Loucy (cell line): ENCODE data around the gene CPLANE2.

ENCODE experiments used
- CTCF ChIP-seq: fragments of 200-600 bp; sonication (generic); conservative IDR thresholded peaks from 2 replicates; pipeline ENCODE4 v1.5.1; 2014; ENCODE audit warnings: mild to moderate bottlenecking, antibody characterized with exemption, low read length
- EZH2phosphoT487 ChIP-seq: fragments of 200-600 bp; IDR thresholded peaks from 2 replicates; pipeline ENCODE4 v1.6.1; 2018; ENCODE audit warnings: antibody characterized with exemption, mild to moderate bottlenecking, moderate library complexity, borderline replicate concordance

- TF ChIP-seq CTCF (no peak), EZH2phosphoT487 (no peak)
These were observed 10.5 kb upstream of the CPLANE2 start for GRCh38 chr1:16247441-16247840.
